ENCODE measurements around the gene PLCL1. TPM values are rescaled to one million over a fixed set of nuclear protein-coding genes. Genes with fewer than 3 reads are reported as not detected.
"Not testable (repeated sequence)": the region's sequence is repeated elsewhere in the genome, so short reads cannot be mapped to it uniquely, and the experiment has no call there.

The PLCL1 gene
- total RNA-seq, 1 donor from 2014 or later: 1.2 TPM

DNA sequence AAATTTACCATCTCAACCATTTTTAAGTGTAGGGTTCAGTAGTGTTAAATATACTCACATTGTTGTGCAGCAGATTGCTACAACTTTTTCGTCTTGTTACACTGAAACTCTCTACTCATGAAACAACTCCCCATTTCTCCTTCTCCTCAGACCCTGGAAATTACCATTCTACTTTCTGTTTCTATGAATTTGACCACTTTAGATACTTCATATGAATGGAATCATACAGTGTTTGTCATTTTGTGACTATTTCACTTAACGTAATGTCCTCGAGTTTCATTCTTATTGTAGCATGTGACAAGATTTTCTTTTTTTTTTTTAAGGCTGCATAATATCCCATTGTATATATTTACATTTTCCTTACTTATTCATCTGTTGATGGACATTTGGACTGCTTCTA, 203.8 kb downstream of the PLCL1 start:
- H3K4me3 Mint-ChIP-seq (ENCODE audit: unreplicated experiment): no peak overlapping the region
- H3K4me1 Mint-ChIP-seq (ENCODE audit: unreplicated experiment): no peaks in the 10 kb centered on the region
- no peaks in the 10 kb centered on the region for H3K36me3 Mint-ChIP-seq (ENCODE audit: unreplicated experiment)
- H3K27ac Mint-ChIP-seq (ENCODE audit: unreplicated experiment): no peak overlapping the region
- peaks cover 13% of the 10 kb centered on the region for H3K27me3 Mint-ChIP-seq (ENCODE audit: unreplicated experiment)
- DNase-seq (ENCODE audit: extremely low spot score, unreplicated experiment): no peak
- no peaks in the 10 kb centered on the region for H3K9me3 Mint-ChIP-seq (ENCODE audit: unreplicated experiment)
- TF ChIP-seq, protein P1, sequence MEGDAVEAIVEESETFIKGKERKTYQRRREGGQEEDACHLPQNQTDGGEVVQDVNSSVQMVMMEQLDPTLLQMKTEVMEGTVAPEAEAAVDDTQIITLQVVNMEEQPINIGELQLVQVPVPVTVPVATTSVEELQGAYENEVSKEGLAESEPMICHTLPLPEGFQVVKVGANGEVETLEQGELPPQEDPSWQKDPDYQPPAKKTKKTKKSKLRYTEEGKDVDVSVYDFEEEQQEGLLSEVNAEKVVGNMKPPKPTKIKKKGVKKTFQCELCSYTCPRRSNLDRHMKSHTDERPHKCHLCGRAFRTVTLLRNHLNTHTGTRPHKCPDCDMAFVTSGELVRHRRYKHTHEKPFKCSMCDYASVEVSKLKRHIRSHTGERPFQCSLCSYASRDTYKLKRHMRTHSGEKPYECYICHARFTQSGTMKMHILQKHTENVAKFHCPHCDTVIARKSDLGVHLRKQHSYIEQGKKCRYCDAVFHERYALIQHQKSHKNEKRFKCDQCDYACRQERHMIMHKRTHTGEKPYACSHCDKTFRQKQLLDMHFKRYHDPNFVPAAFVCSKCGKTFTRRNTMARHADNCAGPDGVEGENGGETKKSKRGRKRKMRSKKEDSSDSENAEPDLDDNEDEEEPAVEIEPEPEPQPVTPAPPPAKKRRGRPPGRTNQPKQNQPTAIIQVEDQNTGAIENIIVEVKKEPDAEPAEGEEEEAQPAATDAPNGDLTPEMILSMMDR (IDR thresholded peaks at IDR 0.05): no peak

DNA sequence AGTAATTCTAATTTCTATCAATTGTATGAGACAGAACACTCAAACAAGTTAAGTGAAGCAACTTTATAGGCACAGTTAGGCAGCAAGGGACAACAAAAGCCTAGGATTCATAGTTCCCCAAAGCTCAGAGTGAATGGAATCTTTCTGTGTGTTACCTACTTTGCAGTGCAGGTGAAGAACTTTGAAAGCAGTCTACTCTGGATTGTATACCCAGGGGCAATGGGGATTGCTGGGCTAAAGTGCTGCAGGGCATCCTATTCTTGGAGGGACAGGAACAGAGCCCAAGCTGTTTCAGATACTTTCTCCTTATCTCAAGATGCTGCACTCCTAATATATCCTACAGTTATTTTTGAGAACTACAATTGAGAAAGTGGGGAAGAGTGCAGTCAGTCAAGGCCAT, 207.6 kb downstream of the PLCL1 start:
- Mint-ChIP-seq H3K4me1 (ENCODE audit: unreplicated experiment) (no peaks in the 10 kb centered on the region), H3K9me3 (ENCODE audit: unreplicated experiment) (no peaks in the 10 kb centered on the region)
- TF ChIP-seq, protein P1 (IDR thresholded peaks at IDR 0.05): no peak

GRCh38 chr2:198016243-198016642, 211.8 kb downstream of the PLCL1 start:
- DNase-seq (ENCODE audit: extremely low spot score, unreplicated experiment): no peak
- no peak overlapping the region for H3K4me3 Mint-ChIP-seq (ENCODE audit: unreplicated experiment)
- no peaks in the 10 kb centered on the region for H3K36me3 Mint-ChIP-seq (ENCODE audit: unreplicated experiment)
- no peaks in the 10 kb centered on the region for H3K4me1 Mint-ChIP-seq (ENCODE audit: unreplicated experiment)
- H3K9me3 Mint-ChIP-seq (ENCODE audit: unreplicated experiment): no peaks in the 10 kb centered on the region
- peaks cover 3% of the 10 kb centered on the region for H3K27me3 Mint-ChIP-seq (ENCODE audit: unreplicated experiment)
- TF ChIP-seq, protein P1 (IDR thresholded peaks at IDR 0.05): no peak
- H3K27ac Mint-ChIP-seq (ENCODE audit: unreplicated experiment): no peak overlapping the region

More for the DNA sequence above, 207.6 kb downstream of the PLCL1 start:
- H3K4me3 Mint-ChIP-seq (ENCODE audit: unreplicated experiment): no peak overlapping the region
- H3K27me3 Mint-ChIP-seq (ENCODE audit: unreplicated experiment): peaks cover 8% of the 10 kb centered on the region
- no peak overlapping the region for H3K27ac Mint-ChIP-seq (ENCODE audit: unreplicated experiment)
- no peak for DNase-seq (ENCODE audit: extremely low spot score, unreplicated experiment)
- H3K36me3 Mint-ChIP-seq (ENCODE audit: unreplicated experiment): no peaks in the 10 kb centered on the region

GRCh38 chr2:198017068-198017467, 212.7 kb downstream of the PLCL1 start:
- Mint-ChIP-seq H3K36me3 (ENCODE audit: unreplicated experiment) (no peaks in the 10 kb centered on the region), H3K27ac (ENCODE audit: unreplicated experiment) (no peak overlapping the region), H3K9me3 (ENCODE audit: unreplicated experiment) (no peaks in the 10 kb centered on the region), H3K4me3 (ENCODE audit: unreplicated experiment) (no peak overlapping the region), H3K4me1 (ENCODE audit: unreplicated experiment) (no peaks in the 10 kb centered on the region), H3K27me3 (ENCODE audit: unreplicated experiment) (peaks cover 3% of the 10 kb centered on the region)
- no peak for DNase-seq (ENCODE audit: extremely low spot score, unreplicated experiment)
- TF ChIP-seq, protein P1 (IDR thresholded peaks at IDR 0.05): no peak

DNA sequence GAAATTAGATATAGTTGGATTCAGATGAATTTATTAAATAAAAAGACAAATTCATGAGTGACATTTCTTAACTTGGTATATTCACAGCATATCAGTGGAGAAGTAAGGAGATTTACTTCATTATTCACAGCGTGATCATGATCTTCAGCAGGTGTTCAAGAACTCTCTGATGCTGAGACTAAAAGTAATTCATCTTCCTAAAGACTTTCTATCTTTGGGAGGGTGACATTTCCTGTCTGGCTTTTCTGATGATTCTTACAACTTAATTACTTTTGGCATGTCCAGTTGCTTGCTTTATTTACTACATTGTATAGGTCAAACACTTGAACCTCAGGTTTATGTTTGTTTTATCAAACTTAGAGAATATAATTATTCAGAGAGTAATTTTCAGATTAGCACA, 224.6 kb downstream of the PLCL1 start:
- TF ChIP-seq, protein P1 (IDR thresholded peaks at IDR 0.05): no peak
- Mint-ChIP-seq H3K9me3 (ENCODE audit: unreplicated experiment) (no peaks in the 10 kb centered on the region), H3K4me1 (ENCODE audit: unreplicated experiment) (no peaks in the 10 kb centered on the region), H3K4me3 (ENCODE audit: unreplicated experiment) (no peak overlapping the region), H3K27me3 (ENCODE audit: unreplicated experiment) (peaks cover 7% of the 10 kb centered on the region), H3K36me3 (ENCODE audit: unreplicated experiment) (no peaks in the 10 kb centered on the region), H3K27ac (ENCODE audit: unreplicated experiment) (no peak overlapping the region)
- DNase-seq (ENCODE audit: extremely low spot score, unreplicated experiment): no peak

- DNase-seq (ENCODE audit: extremely low spot score, unreplicated experiment); H3K27ac Mint-ChIP-seq (ENCODE audit: unreplicated experiment); H3K4me3 Mint-ChIP-seq (ENCODE audit: unreplicated experiment); H3K9me3 Mint-ChIP-seq (ENCODE audit: unreplicated experiment); H3K4me1 Mint-ChIP-seq (ENCODE audit: unreplicated experiment); H3K36me3 Mint-ChIP-seq (ENCODE audit: unreplicated experiment); H3K27me3 Mint-ChIP-seq (ENCODE audit: unreplicated experiment): not testable (repeated sequence)
Observed at GRCh38 chr2:198029576-198029975, 225.2 kb downstream of the PLCL1 start.
